ENCODE results near the gene SUSD6. TPM values are rescaled to one million over a fixed set of nuclear protein-coding genes. Genes with fewer than 3 reads are reported as not detected.

SUSD6 gene
- total RNA-seq, 1 experiment from 2014 or later: 24.1 TPM

DNA sequence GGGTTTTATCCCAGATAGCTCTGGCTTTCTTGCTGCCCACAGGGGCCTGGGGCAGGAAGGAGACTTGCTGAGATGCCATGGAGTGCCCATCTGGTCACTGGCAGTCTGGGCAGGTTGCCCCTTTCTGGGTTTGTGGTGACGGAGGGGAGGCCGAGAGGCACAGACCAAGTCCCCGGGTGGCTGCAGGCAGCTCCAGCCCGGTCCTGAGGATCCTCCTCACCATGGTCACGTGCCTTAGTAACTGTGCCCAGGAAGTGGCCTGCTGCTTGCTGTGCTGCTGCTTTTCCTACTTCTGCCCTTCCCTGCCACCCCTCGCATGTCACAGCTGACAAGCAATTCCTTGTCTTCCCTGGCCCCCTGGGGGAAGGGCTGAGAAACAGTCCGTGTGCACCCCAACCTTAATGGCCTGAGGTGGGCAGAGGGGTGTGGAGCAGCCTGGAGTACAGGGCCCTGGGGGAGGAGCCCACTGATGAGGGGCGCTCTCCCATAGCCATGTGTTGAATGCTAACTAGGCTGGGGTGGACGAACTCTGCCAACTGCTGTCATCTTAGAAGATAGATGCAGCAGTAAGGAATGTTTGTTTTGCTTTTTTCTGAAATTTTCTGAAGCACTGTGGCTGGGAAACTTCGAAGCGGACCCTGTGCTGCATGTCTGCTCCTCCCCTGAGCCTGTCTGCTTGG, 100.6 kb downstream of the SUSD6 start:
- Histone ChIP-seq H4K20me1 (ENCODE audit: insufficient read depth) (no peaks in the 10 kb centered on the region), H3K27ac (no peak overlapping the region), H3K36me3 (ENCODE audit: low read depth) (no peaks in the 10 kb centered on the region), H2AFZ (no peak overlapping the region), H3K9me2 (ENCODE audit: insufficient read depth) (no peaks in the 10 kb centered on the region), H3K9me3 (ENCODE audit: insufficient read depth, low read depth) (no peaks in the 10 kb centered on the region), H3K4me2 (no peak overlapping the region), H3F3A (ENCODE audit: insufficient read depth, low read depth) (peaks cover 12% of the 10 kb centered on the region; the same call in 1 of the 2 replicates), H3K4me3 (no peak overlapping the region), H3K79me2 (ENCODE audit: low read depth) (no peaks in the 10 kb centered on the region), H3K27me3 (ENCODE audit: insufficient read depth, low read depth) (no peaks in the 10 kb centered on the region), H3K4me1 (replicated peaks; ENCODE audit: insufficient read depth) (no peaks in the 10 kb centered on the region)
- DNase-seq: no peak
- intact Hi-C loops (cut with micrococcal nuclease; ENCODE audit: unreplicated experiment): loop anchor here (2.0 kb wide), 1 partner anchor 53 kb away; no protein-coding TSS in a partner anchor
- POLR2A ChIA-PET (ENCODE audit: unreplicated experiment): no interaction called here
- no TSS peak for BruUV-seq (replicated peaks)
- CTCF ChIA-PET: interaction anchor here (0.7 kb wide), 1 partner anchor 45 kb away, joined by 5 read pairs; no protein-coding TSS in a partner anchor
- TF ChIP-seq EZH2 (IDR thresholded peaks at IDR 0.05; ENCODE audit: low read depth) (no peak), CTCF (conservative IDR thresholded peaks at IDR 0.05) (no peak)

GRCh38 chr14:69712599-69713088, 101.2 kb downstream of the SUSD6 start:
- Histone ChIP-seq H4K20me1 (ENCODE audit: insufficient read depth) (no peaks in the 10 kb centered on the region), H3F3A (ENCODE audit: insufficient read depth, low read depth) (peaks cover 12% of the 10 kb centered on the region; the same call in 1 of the 2 replicates), H3K9me3 (ENCODE audit: insufficient read depth, low read depth) (no peaks in the 10 kb centered on the region), H3K4me2 (no peak overlapping the region), H3K4me3 (no peak overlapping the region), H3K79me2 (ENCODE audit: low read depth) (no peaks in the 10 kb centered on the region), H2AFZ (no peak overlapping the region), H3K9me2 (ENCODE audit: insufficient read depth) (no peaks in the 10 kb centered on the region), H3K4me1 (replicated peaks; ENCODE audit: insufficient read depth) (no peaks in the 10 kb centered on the region), H3K27me3 (ENCODE audit: insufficient read depth, low read depth) (no peaks in the 10 kb centered on the region), H3K27ac (no peak overlapping the region), H3K36me3 (ENCODE audit: low read depth) (no peaks in the 10 kb centered on the region)
- CTCF ChIA-PET: no interaction called here
- TF ChIP-seq EZH2 (IDR thresholded peaks at IDR 0.05; ENCODE audit: low read depth): no peak
- TF ChIP-seq CTCF (conservative IDR thresholded peaks at IDR 0.05): no peak
- no TSS peak for BruUV-seq (replicated peaks)
- POLR2A ChIA-PET (ENCODE audit: unreplicated experiment): interaction anchor here (0.6 kb wide), 1 partner anchor 96 kb away, joined by 5 read pairs; no protein-coding TSS in a partner anchor
- DNase-seq: peak in 1 of 2 experiments; percentile 33
- intact Hi-C loops (cut with micrococcal nuclease; ENCODE audit: unreplicated experiment): loop anchor here (2.0 kb wide), 1 partner anchor 54 kb away; no protein-coding TSS in a partner anchor

GRCh38 chr14:69713209-69713781, 101.9 kb downstream of the SUSD6 start:
- Histone ChIP-seq H3K27me3 (ENCODE audit: insufficient read depth, low read depth) (no peaks in the 10 kb centered on the region), H3K9me3 (ENCODE audit: insufficient read depth, low read depth) (no peaks in the 10 kb centered on the region), H3K36me3 (ENCODE audit: low read depth) (no peaks in the 10 kb centered on the region), H3K27ac (no peak overlapping the region), H3K4me1 (replicated peaks; ENCODE audit: insufficient read depth) (no peaks in the 10 kb centered on the region), H3F3A (ENCODE audit: insufficient read depth, low read depth) (peaks cover 12% of the 10 kb centered on the region; the same call in 1 of the 2 replicates), H3K4me2 (no peak overlapping the region), H3K9me2 (ENCODE audit: insufficient read depth) (no peaks in the 10 kb centered on the region), H3K4me3 (no peak overlapping the region), H2AFZ (no peak overlapping the region), H4K20me1 (ENCODE audit: insufficient read depth) (no peaks in the 10 kb centered on the region), H3K79me2 (ENCODE audit: low read depth) (no peaks in the 10 kb centered on the region)
- DNase-seq: peak in 1 of 2 experiments; percentile 31
- no TSS peak for BruUV-seq (replicated peaks)
- intact Hi-C loops (cut with micrococcal nuclease; ENCODE audit: unreplicated experiment): loop anchor here (2.0 kb wide), 1 partner anchor 54 kb away; no protein-coding TSS in a partner anchor
- CTCF ChIA-PET: interaction anchor here (0.6 kb wide), 1 partner anchor 374 kb away, joined by 9 read pairs; no protein-coding TSS in a partner anchor
- TF ChIP-seq CTCF (conservative IDR thresholded peaks at IDR 0.05): no peak
- no peak for TF ChIP-seq EZH2 (IDR thresholded peaks at IDR 0.05; ENCODE audit: low read depth)
- POLR2A ChIA-PET (ENCODE audit: unreplicated experiment): interaction anchor here (0.6 kb wide), 1 partner anchor 97 kb away, joined by 5 read pairs; no protein-coding TSS in a partner anchor

Measured in PC-9 (cell line).